GM18867 (cell line): Measurements from ENCODE around the gene APOF.
"Not testable (repeated sequence)": the region's sequence is repeated elsewhere in the genome, so short reads cannot be mapped to it uniquely, and the experiment has no call there.

Experiments
- ATAC-seq: cut with Tn5 transposase; IDR thresholded peaks from one replicate; pipeline ENCODE4 v1.9.1; 2021; ENCODE audit warnings: mild to moderate bottlenecking, moderate library complexity; ENCODE audit not compliant: unreplicated experiment

Gene APOF

DNA sequence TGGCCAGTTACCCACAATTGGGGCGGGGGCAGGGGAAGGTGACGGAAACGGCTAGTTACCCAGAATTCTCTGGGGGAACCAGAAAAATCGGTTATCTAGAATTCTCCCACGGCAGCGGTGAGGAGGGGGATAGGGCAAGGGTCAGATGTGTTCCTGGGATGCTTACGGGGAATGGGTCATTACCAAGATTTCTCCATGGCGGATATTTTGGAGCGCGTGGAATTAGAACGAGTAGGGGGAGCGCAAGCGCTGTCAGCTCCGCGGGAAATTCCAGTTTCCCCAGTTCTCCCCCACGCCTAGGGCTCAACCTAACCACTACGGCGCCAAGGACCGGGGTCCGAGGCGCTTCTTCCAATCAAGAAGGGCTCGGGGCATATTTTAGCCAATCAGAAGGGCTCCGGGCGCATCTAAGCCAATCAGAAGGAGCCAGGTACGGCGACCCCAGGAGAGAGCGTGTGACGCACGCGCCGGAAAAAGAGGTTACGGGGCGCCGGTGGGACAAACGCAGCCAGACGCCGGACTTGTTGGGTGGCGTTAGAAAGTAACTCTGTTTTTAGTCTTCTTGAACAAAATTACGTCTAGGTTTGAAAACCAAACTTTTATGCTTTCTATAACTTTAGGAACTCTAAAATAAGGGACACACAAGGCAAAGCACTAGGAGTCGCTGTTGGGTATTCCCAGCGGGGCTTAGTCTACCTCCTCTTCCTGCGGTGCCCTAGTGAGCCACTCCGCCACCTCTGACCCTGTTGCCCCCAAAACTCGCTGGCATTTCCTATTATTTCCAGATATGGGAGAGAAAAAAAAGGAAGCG, 28.8 kb downstream of the APOF start, which contains the start of gene PAN2:
PAN2 (minus strand) TSS at position 322 of the 811 bp plus-strand sequence. CDS start 906 bp downstream, outside the sequence.
- ATAC-seq: peak; percentile 95

DNA sequence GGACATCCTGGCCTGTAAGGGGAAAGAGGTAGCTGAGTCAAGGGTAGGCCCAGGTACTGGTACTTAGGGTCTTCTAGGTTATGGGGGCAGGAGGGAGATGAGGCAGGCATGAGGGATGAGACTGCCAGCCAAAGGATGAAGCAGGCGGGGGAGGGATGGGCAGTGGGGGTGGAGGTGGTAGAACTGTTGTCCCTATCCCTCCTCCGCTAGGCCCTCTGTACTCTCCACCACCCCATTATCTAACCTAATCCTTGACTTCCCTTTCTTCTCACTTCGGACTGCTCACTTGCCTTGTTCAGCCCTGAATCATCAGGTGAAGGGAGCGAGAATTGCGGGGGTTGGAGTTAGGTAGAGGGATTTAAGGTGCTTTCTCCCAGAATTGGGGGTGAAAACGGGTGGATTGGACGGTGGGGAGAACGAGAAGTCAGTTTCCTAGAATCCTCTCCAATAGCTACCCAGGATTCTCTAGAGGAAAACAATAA, 29.4 kb downstream of the APOF start:
- no peak for ATAC-seq

DNA sequence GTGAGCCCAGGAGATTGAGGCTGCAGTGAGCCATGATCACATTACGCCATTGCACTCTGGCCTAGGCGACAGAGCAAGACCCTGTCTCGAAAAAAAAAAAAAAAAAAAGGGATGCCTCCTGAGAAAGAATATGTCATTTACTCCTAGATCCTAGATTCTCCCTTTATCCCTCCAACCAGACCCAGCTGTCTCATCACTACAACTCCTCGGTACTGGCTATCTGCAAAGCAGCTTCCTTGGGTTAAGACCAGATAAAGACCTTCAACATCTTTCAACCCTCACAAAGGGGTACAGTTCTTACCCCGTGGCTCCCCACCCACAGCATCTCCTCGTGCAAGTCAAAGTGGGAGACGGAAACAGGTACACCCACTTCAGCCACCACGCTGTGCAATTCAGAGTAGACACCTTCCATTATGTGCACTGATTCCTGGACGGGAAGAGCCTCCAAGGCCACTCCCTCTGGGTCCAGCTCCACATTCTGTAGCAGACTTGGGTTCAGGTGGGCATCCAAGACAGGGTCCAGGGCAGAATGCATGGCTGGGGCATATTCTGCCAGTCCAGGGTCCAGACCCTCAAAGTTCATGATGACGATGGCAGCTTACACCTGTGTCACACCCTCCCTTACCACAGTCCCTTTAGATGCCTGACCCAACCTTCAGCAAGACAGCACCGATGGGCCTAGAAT, 30.0 kb downstream of the APOF start:
- no peak for ATAC-seq

DNA sequence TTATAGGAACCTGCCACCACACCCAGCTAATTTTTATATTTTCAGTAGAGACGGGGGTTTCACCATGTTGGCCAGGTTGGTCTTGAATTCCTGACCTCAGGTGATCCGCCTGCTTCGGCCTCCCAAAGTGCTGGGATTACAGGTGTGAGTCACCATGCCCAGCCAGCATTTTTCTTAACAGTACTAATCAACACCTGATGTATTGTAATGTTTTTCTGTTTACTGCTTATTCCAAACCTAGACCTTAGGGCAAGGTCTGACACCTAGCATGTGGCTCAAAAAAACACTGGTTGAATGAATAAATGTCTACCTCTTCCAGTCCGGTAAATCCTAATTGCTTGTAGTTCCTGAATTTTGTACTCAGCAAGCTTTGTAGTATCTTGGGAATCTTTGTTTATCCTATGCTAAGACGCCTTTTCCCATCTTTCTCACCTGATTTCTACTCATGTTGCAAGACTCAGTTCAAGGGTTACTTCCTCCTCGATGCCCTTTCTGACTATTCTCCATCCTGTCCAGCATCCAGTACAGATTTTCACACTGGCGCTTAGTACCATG, 31.6 kb downstream of the APOF start:
- ATAC-seq: no peak

DNA sequence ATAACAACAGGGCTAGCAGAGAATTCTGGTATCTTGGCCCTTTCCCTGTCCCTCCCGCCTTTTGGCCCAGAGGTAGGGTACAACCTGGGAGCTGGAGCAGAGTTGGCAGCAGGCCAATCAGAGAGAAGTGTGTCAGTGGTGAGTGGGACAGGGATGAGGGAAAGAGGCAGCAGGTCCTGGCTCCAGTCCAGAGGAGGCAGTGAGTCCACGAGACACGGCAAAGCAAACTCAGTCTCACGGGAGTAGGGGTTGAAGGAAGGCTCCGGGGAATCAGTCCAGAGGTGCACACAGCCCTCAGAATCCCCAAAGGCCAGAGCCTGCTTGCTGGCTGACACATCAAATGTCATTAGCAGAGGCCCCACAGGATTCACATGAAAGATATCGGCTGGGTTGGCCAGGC, 36.1 kb downstream of the APOF start:
- no peak for ATAC-seq

DNA sequence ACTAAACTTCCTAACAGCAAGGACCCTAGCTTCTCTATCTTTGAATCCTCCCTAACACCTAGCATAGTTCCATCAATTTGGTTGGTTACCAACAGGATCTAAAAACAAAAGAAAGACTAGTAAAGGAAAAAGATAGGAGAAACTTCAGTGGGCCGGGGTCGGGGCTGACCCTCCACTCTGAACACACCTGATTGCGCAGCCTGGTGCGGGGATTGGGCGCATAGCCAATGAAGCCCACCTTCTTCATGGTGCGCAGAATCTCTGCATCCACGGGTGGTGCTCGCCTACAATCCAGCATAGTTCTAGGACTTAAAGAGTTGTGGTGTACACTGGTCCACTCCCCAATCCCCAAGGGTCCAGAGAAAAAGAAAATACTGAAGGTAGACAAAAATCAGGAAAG, 36.5 kb downstream of the APOF start:
- no peak for ATAC-seq

DNA sequence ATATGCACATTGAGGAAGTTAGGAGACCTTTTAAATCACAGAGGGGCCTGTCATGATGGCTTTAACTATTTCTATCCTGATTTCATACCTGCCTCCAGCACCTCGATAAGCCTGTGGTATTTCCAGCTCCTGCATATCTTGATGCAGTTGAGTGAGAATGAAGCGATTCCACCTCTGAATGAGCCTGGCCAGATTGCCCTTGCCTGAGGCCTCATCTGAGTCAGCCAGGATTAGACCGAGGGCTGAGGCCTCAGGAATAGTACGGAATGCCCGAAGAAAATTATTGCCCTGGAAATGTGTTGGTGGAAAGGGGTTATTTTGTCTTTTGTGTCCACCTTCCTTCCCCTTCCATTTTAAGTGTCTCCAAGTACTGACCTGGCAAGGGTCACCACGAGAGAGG, 38.5 kb downstream of the APOF start:
- no peak for ATAC-seq

DNA sequence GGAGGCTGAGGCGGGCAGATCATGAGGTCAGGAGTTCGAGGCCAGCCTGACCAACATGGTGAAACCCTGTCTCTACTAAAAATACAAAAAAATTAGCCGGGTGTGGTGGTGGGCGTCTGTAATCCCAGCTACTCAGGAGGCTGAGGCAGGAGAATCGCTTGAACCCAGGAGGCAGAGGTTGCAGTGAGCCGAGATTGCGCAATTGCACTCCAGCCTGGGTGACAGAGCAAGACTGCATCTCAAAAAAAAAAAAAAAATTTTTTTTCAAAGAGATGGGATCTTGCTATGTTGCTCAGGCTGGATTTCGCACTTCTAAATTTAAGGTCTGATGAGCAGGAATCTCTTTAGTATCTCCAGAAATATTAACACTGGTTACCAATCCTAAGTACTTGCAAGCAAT, 41.0 kb downstream of the APOF start:
- ATAC-seq: not testable (repeated sequence)

DNA sequence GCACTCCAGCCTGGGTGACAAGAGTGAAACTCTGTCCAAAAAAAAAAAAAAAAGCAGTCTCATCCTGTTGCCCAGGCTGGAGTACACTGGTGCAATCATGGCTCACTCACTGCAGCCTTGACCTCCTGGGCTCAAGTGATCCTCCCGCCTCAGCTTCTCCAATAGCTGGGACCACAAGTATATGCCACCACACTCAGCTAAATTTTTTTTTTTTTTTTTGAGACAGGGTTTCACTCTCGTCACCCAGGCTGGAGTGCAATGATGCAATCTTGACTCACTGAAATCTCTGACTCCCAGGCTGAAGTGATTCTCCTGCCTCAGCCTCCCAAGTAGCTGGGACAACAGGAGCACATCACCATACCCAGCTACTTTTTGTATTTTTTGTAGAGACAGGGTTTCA, 41.6 kb downstream of the APOF start:
- no peak for ATAC-seq

DNA sequence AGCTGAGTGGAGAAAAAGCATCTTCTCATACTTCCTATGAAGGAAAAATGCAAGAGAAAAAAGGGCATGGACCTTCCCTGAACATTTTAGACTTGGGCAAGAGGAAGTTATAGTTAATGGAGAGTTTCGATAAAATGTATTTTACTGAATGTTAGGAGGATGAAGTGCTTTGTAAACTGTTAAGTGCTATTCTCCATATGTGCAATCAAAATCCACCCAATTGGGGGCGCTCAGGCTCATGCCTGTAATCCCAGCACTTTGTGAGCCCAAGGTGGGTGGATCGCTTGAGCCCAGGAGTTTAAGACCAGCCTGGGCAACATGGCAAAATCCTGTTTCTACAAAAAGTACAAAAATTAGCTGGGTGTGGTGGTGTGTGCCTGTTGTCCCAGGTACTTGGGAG, 45.0 kb downstream of the APOF start:
- no peak for ATAC-seq

DNA sequence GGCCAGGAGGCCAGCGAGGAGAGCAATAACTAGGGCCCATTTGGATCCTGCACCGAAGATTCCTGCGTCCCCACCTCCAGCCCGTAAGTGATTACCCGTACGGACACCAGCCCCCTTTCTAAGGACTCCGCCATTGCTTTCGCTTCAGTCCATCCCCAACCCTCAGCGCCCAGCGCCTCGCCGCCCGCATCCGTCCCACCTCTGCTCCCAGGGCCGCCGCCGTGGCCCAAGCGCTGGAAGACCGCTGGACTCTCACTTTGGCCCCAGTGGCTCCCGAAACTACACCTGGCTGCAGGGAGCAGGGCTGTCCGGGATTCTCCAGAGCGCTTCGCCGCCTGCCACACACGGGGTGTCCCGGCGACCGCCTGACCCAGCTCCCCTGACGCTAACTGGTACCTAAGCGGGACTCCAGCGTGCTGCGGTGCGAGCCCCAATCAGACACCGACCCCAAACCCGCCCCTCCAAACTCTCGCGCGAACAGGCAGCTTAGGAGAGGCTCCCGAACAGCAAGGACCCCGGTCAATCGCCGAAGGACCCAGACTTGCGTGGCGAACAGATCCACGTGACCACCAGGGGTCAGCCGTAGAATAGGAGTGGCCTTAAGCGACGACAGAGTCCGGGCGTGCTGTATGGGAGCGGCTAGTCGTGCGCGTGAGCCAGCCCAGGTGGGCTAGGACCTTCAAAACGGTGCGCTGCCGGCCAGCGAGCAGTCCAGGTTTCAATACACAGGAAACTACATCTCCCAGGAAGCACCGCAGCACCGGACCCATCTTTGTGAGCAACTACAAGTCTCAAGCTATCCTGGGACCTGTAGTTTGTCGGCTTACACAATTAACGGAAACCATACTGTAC, 46.8 kb downstream of the APOF start, which contains the start of gene CNPY2:
CNPY2 (minus strand) TSS at position 367 of the 852 bp plus-strand sequence. CDS start 771 bp downstream, outside the sequence.
- peak; percentile 87 for ATAC-seq

DNA sequence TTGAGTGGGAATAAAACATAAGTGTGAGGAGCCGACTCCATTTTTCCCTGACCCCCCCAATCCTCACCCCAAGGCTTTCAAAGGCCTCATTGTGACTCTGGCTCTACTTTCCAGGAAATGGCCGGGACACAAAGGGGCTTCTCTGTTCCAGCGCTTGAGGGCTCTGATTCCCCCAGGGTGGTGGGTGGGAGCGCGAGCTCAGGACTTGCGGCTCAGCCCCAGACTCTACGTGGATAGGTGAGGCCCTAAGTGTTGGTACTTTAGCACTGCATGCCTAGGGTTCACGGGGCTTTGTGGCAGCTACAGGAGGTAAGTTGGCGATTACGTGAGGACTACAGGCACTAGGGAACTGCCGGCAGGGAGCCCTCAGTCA, 47.4 kb downstream of the APOF start:
- no peak for ATAC-seq

DNA sequence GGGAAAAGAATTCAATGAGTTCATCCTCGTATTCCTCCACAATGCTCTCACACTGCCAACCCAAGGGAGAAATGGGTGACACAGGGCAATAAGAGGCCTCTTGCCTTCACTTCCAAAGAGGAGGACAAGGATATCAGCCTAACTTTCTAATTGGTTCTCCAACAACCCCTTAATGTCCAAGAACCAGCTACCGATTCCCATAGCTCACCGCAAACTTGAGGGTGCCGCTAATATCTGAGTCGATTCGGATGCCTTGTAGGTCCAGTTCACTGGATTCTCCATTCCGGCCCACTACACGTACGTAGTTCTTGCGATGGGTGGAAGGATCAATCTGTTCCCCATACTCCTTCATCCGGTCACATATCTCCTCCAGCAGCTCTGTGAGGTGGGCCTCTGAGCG, 51.7 kb downstream of the APOF start:
- ATAC-seq: no peak
